Ovary (tissue), 9 donors: Measurements from ENCODE around the gene NOA1. TPM values are rescaled to one million over a fixed set of nuclear protein-coding genes. Genes with fewer than 3 reads are reported as not detected.

Source experiments
- DNase-seq, 5 donors: peaks; one replicate each; pipeline ENCODE4 v3.0.0-alpha.2; 2019 to 2020
- H3K27ac ChIP-seq, 2 donors: fragments of 200-600 bp; one replicate each; pipeline versions ENCODE4 v1.5.1 to v1.8.0; 2019 to 2022
- H3K27me3 ChIP-seq: fragments of 200-600 bp; one replicate; pipeline ENCODE4 v1.8.0; 2022
- H3K36me3 ChIP-seq: fragments of 200-600 bp; sonication (generic); one replicate; pipeline ENCODE4 v1.5.1; 2019
- H3K4me1 ChIP-seq: one replicate; pipeline ENCODE4 v1.8.1; 2013; ENCODE audit warnings: mild to moderate bottlenecking, moderate library complexity; ENCODE audit not compliant: insufficient read depth
- H3K4me3 ChIP-seq: fragments of 200-600 bp; sonication (generic); one replicate; pipeline ENCODE4 v1.5.1; 2017
- H3K9me3 ChIP-seq, 2 donors: fragments of 200-600 bp in 1 of 2; sonication (generic) in 1 of 2; one replicate each; pipeline versions ENCODE4 v1.5.1 to v1.8.1; 2013 to 2019; ENCODE audit warnings: mild to moderate bottlenecking in 1 of 2, moderate library complexity in 1 of 2
- CTCF ChIP-seq, 3 donors: fragments of 450-650 bp in 2 of 3; fragments of 200-600 bp in 1 of 3; IDR thresholded peaks; one replicate each; pipeline versions ENCODE4 v1.5.1 to v1.8.0; 2016 to 2022; ENCODE audit warnings: antibody characterized with exemption in 3 of 3, mild to moderate bottlenecking in 1 of 3
- EP300 ChIP-seq: sonication (generic); formaldehyde crosslinking; IDR thresholded peaks from one replicate; pipeline ENCODE4 v1.6.1; 2017; ENCODE audit warnings: antibody characterized with exemption
- POLR2A ChIP-seq: fragments of 450-650 bp; IDR thresholded peaks from one replicate; pipeline ENCODE4 v1.6.1; 2017; ENCODE audit warnings: antibody characterized with exemption, mild to moderate bottlenecking, moderate library complexity
- WGBS, 3 donors: extraction: QIAGEN DNeasy Blood & Tissue Kit in 1 of 3; methylation state at CpG; one replicate each; pipeline versions ENCODE4 v1.1.5 to v1.1.7; 2013 to 2017; 5-methylcytosine and 5-hydroxymethylcytosine counted together
- intact Hi-C, 4 donors: fragments of 100-400 bp; cut with DNase I; formaldehyde crosslinking; loops; one replicate each; pipeline versions ENCODE4 v1.11.0 to v1.15.1; 2022 to 2023
- polyA plus RNA-seq, 2 donors: library from polyadenylated mRNA; stranded (reverse); fragments of 200-250 nt in 1 of 2; fragments of 350-450 nt in 1 of 2; fragmentation: Illumina TruSeq in 1 of 2; extraction: RNeasy Lipid Tissue Mini Kit (QIAGEN cat#74804) in 1 of 2; gene quantifications; one replicate each; pipeline ENCODE4 v1.2.3, GENCODE V29; 2013 to 2014
- total RNA-seq, 7 donors: library from RNA; depleted of rRNA in 2 of 7; stranded (reverse); fragments of >200 nt in 2 of 7; fragmentation: NEBNext Ultra II Directional in 3 of 7; extraction: Animal tissue kit (Norgen Biotek cat#: 25700) in 3 of 7; gene quantifications; one replicate each; pipeline versions ENCODE4 v1.1.0 to v1.2.4, GENCODE V29; 2016 to 2023
- donor health status: DM: no; HTN: no; CAD: no; lungs with moderate emphysema.
- donor health status: DM: no; HTN: no; CAD: no.
- donor health status: Bipolar disorder and iron deficiency.
- donor health status: DM: yes; HTN: yes; CAD: no.
- donor health status: DM: no; HTN: no; CAD: no.
- donor health status: DM: yes; HTN: yes; CAD: no.

Gene NOA1
- total and polyA plus RNA-seq, 9 donors, result 12.6 to 21.5 (median 18.5) TPM

DNA sequence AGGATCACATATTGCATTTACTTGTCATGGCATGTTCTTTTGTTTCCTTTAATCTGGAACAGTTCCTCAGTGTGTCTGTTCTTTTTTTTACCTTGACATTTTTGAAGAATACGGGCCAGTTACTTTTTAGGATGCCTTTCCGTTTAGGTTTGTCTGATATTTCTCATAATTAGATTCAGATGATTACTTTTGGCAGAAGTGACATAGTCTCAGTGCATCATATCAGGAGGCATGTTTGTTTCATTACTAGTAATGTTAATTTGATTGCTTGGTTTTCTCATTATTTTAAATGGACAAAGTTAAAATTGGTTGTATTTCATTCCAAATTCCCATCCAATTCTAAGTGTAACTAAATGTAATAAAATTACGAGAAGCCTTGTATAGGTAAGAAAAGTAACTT is 9.5 kb upstream of the NOA1 start:
- DNase-seq, result no peak
- 85 to 97% (median 97%) methylated on average over 3 of the region's 3 CpGs for WGBS, 3 donors
- no peak overlapping the region for H3K4me3 ChIP-seq
- H3K36me3 ChIP-seq, result no peaks in the 10 kb centered on the region
- no peak overlapping the region for H3K27ac ChIP-seq
- H3K4me1 ChIP-seq, result peaks cover 3% of the 10 kb centered on the region
- H3K27me3 ChIP-seq, result no peaks in the 10 kb centered on the region
- intact Hi-C loops, result no loop called here
- no peak for TF ChIP-seq POLR2A
- TF ChIP-seq CTCF (IDR thresholded peaks at IDR 0.05), result no peak
- TF ChIP-seq EP300, result no peak
- no peaks in the 10 kb centered on the region for H3K9me3 ChIP-seq

DNA sequence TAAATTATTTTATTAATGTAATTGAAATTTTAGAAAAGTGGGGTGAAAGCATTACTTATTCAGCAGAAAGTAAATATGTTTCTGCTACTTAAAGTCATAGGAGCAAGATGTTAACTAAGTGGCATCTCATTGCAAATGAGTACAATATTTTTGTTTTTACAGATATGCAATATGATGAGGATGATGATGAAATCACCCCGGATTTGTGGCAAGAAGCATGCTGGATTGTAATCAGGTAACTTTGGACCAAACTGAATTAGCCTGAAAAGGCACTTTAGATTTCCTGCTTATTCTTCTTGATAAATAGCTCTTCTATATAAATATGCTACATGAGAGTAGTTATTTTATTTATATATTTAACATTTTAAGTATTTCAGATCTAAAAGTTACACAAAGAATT is 8.8 kb upstream of the NOA1 start:
- Histone ChIP-seq H3K4me1 (peaks cover 3% of the 10 kb centered on the region), H3K27me3 (no peaks in the 10 kb centered on the region), H3K4me3 (no peak overlapping the region), H3K36me3 (no peaks in the 10 kb centered on the region), H3K27ac (no peak overlapping the region), H3K9me3 (no peaks in the 10 kb centered on the region)
- intact Hi-C loops, result no loop called here
- no peak for DNase-seq
- 79 to 93% (median 88%) methylated on average over 1 of the region's 1 CpG for WGBS, 3 donors
- no peak for TF ChIP-seq CTCF (IDR thresholded peaks at IDR 0.05)
- TF ChIP-seq POLR2A, result no peak
- TF ChIP-seq EP300, result no peak

- Histone ChIP-seq H3K27me3 (no peaks in the 10 kb centered on the region), H3K4me3 (no peak overlapping the region), H3K27ac (no peak overlapping the region), H3K36me3 (no peaks in the 10 kb centered on the region), H3K4me1 (peaks cover 13% of the 10 kb centered on the region), H3K9me3 (no peaks in the 10 kb centered on the region)
- DNase-seq, result no peak
- TF ChIP-seq CTCF (IDR thresholded peaks at IDR 0.05) (no peak), EP300 (no peak), POLR2A (no peak)
- 79 to 81% (median 80%) methylated on average over 4 of the region's 4 CpGs for WGBS, 3 donors
- intact Hi-C loops, result no loop called here
Measured at GRCh38 chr4:56981795-56982201, 4.4 kb upstream of the NOA1 start.

- Histone ChIP-seq H3K4me1 (peaks cover 20% of the 10 kb centered on the region), H3K9me3 (no peaks in the 10 kb centered on the region), H3K27ac (no peak overlapping the region), H3K27me3 (no peaks in the 10 kb centered on the region), H3K4me3 (peak overlapping the region; percentile 90), H3K36me3 (no peaks in the 10 kb centered on the region)
- TF ChIP-seq EP300, result no peak
- no peak for TF ChIP-seq CTCF (IDR thresholded peaks at IDR 0.05)
- TF ChIP-seq POLR2A, result no peak
- intact Hi-C loops, result loop anchor here in 1 of 4 donors (5.0 kb wide), 1 partner anchor 72 kb away; the partner anchor contains the start of gene REST
- no peak for DNase-seq
- WGBS, 3 donors, result 10 to 12% (median 11%) methylated on average over 21 of the region's 21 CpGs
Measured at GRCh38 chr4:56979421-56980072, 2.1 kb upstream of the NOA1 start.
